NCI-H345 (cell line): Measurements from ENCODE around the gene FAM20B.
A peak's percentile ranks its signal among the peaks of the same experiment; 100 is the strongest.
"Not testable (repeated sequence)": the region's sequence is repeated elsewhere in the genome, so short reads cannot be mapped to it uniquely, and the experiment has no call there.

ENCODE experiments used
- DNase-seq: peaks from one replicate; lab custom pipeline; 2025; lab: John Stamatoyannopoulos, UW

The FAM20B gene, protein sequence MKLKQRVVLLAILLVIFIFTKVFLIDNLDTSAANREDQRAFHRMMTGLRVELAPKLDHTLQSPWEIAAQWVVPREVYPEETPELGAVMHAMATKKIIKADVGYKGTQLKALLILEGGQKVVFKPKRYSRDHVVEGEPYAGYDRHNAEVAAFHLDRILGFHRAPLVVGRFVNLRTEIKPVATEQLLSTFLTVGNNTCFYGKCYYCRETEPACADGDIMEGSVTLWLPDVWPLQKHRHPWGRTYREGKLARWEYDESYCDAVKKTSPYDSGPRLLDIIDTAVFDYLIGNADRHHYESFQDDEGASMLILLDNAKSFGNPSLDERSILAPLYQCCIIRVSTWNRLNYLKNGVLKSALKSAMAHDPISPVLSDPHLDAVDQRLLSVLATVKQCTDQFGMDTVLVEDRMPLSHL

DNA sequence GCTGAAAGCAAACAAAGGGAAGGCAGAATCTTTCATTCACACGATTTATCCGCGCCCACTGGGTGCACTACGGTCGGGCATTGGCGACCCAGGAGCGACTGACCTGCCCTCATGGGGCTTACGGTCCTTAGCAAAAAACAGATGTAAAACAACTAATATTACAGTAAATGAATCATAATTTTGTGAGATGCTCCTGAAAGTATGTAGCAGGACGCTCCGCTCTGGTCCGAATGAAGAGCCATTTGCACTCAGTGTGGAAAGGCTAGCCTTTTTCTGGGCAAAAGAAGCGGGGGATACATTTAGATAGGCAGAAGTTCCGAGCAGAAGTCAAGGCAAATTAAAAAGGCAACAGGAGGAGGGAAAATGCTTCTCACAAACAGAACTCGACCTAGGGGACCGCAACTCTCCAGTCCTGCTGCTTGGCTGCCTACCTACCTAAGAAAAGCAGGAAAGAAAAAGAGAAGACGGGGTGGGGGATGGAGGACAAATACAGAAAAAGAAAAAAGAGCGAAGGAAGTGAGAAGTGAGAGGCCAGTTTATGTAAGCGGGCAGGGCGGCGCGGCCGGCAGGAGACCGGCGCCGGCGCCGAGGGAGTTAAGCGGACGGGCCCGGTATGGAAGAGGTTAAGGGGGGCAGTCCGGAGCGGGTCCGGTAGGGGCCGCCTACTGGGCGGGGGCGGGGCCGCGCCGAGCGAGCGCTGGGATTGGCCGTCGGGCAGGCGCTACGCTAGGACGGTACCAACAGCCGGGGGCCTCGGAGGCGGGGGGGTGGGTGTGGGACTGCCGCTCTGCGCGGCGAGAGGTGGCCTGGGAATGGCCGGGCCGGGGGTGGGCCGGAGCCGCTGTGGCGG lies at the start of gene FAM20B:
Gene FAM20B (plus strand): TSS at position 770 of the 850 bp plus-strand sequence. CDS start 17,954 bp downstream, outside the sequence.
- peak; percentile 94 for DNase-seq

DNA sequence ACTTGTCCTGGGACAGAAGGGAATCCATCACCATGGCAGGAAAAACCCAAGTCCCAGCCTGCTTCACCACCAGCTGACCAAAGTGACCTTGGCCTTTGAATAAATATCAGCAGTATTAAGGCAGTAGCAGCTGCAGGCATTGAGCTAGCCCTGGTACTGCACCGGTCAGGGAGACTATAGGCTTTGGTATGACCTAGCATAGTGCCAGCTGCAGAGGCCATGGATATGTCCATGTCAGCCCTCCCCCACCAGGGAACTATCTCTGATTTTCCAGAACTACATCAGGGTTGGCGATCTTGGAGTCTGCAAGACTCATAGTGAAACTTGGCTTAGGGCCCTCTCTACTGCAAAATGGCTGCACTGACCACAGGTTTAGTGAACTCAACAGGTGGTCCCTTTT lies 49.2 kb upstream of the FAM20B start:
- DNase-seq, result no peak

DNA sequence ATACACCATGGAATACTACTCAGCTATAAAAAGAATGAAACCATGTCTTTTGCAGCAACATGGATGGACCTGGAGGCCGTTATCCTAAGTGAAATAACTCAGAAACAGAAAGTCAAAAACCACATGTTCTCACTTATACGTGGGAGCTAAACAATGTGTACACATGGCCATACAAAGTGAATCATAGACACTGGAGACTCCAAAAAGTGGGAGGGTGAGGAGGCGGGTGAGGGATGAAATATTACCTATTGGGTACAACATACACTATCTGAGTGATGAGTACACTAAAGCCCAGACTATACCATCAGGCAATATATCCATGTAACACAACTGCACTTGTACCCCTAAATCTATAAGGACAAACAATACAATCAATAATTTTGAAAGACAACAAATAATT lies 39.5 kb upstream of the FAM20B start:
- no peak for DNase-seq

DNA sequence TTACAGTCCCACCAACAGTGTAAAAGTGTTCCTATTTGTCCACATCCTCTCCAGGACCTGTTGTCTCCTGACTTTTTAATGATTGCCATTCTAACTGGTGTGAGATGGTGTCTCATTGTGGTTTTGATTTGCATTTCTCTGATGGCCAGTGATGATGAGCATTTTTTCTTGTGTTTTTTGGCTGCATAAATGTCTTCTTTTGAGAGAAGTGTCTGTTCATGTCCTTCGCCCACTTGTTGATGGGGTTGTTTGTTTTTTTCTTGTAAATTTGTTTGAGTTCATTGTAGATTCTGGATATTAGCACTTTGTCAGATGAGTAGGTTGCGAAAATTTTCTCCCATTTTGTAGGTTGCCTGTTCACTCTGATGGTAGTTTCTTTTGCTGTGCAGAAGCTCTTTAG lies 37.5 kb upstream of the FAM20B start:
- not testable (repeated sequence) for DNase-seq

DNA sequence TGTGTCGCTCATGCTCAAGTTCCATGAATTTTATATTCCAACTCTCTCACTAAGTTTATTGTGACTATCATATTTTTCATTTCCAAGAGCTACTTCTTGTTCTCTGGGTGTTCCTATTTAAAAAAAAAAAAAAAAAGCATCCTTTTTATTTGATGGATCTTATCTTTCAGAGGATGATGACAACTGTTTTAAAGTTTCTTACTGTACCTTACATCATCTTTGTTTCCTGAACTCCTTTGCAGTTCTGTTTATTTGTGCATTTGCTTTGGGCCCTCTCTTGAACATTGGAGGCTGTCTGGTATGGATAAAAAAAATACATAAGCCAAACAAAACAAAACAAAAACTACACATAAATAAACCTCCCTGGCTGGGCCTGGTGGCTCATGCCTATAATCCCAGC lies 32.1 kb upstream of the FAM20B start:
- no peak for DNase-seq

DNA sequence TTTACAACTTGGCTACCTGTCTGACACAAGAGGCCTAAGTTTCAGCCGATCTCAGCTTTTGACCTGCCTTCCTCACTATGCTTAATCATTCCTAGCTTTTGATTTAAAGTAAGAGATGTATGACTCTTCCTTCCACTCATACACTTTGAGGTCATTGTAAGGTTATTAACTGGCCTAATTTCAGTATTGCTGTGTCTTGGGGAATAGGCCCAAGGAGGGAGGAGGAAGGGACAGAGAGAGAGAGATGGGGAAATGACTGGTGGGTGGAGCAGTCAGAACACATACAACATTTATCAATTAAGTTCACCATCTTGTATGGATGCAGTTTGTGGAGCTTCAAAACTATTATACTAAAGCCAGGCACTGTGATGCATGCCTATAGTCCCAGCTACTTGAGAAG lies 28.3 kb upstream of the FAM20B start:
- no peak for DNase-seq

DNA sequence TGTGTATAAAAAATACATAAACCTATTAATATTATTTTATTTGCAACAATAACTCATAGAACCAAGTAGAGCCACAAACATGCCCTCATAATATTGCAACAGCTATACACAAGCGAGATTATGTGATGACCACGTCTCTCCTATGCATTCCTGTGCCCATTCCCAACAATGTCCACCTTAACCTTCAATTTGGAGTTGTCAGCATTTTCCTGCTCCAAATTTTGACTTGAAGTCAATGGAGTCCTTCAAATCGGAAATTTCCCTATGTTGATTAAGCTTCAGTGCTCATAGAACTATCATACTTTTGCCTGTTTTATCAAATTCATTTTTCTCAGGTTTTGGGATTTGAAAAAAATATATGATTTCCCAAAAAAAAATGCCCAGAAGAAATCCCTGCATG lies 27.4 kb upstream of the FAM20B start:
- no peak for DNase-seq

DNA sequence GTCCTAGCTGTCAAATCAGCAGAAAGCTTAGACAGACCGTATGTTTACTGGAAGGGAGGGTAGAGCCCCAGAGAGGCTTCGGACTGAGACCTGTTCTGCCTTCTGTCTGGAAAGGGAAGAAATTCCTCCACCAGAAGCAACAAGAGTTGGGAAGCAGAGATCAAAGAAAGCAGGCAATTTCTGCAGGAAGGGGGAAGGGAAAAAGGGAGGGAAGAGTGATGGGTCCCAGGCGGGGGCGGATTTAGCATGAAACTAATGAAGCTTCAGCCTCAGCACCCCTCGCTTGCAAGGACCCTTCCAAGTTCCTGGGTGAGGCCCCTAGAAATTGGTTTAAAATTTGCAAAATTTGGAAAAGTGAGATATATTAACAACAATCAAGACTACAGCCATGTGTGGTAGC lies 26.6 kb upstream of the FAM20B start:
- DNase-seq, result no peak

DNA sequence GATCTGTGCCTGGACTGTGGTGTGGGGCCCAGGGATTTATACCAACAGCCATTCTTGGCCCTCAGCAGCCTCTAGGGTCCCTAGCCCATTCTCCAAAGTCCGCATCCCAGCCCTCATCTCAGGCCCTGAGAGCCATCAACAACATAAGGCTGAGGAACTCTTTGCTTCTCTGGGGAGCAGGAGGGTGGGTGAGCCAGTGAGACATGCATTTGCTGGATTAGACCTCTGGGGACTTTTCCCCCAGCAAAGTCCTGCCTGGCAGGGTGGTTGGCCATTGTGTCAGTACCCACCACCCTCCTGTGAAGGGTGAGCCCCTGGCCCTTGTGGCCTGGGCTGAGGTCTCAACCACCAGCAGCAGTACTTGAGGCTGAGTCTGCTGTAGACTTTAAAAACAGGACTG lies 24.2 kb upstream of the FAM20B start:
- DNase-seq, result no peak

DNA sequence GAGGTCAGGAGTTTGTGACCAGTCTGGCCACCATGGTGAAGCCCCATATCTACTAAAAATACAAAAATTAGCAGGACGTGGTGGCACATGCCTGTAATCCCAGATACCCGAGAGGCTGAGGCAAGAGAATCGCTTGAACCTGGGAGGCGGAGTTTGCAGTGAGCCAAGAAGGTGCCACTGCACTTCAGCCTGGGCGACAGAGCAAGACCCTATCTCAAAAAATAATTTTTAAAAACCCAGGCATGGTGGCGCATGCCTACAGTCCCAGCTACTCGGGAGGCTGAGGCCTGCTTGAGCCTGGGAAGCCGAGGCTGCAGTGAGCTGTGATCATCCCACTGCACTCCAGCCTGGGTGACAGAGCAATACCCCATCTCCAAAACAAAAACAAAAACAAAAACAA lies 23.6 kb upstream of the FAM20B start:
- DNase-seq, result not testable (repeated sequence)

DNA sequence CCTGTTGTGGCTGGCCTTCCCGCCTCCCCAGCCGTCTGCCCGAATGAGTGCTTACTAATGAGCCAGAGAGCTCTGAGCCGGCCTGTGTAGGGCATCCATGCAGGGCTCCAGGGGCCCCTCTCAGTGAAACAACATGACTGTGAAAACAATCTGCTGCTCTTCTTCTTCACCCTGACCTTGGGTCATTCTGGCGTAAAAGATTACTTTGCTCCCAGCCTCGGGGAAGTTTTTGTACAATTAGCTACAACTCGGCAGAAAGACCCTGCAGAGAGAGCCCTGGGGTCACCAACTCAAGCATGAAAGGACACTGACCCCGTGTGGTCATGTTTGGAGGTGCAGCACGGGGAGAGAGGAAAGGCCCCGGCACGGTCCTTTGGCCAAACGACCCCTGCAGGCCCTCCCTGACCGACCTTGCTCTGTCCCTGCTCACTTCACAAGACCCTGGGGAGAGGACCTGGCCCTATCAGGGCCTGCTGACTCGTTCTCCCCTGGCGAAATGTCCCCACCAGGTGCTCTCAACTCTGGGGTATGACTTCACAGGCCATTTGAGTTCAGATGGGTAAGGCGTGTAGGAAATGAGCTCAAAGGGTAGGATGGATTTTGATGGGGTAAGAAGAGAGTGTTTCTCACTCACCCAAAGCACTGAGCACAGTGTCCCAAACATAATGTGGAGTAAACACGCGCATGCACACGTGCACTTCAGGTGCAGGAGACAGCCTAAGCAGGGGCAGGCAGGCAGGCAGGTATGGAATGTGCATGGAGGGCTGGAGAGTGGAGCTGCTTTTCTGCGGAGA lies 22.9 kb upstream of the FAM20B start:
- DNase-seq, result peak; percentile 61

DNA sequence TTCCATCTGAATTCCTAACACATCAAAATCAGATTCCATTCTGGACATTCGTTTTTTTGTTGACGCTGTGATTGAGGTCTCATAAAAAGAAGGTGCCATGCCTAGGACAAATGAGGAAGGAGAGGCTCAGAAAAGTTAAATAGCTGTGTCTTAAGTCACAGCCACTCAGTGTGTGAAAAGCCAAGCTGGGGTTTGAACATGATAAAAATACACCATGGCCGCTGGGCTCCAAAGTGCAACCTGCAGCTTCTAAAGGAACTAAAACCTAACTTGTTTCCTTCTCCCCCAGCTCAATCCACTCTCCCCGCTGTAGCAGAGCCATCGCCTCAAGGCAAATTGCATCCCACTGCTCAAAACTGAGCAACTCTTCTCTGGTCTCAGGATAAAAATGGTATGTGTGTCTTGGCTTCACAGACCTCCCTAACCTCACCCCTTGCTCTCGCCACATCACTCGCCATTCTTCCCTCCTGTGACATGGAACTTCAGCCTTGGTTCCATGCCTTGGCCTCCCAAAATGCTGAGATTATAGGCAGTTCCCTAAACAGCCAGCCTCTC lies 22.1 kb upstream of the FAM20B start:
- DNase-seq, result no peak

DNA sequence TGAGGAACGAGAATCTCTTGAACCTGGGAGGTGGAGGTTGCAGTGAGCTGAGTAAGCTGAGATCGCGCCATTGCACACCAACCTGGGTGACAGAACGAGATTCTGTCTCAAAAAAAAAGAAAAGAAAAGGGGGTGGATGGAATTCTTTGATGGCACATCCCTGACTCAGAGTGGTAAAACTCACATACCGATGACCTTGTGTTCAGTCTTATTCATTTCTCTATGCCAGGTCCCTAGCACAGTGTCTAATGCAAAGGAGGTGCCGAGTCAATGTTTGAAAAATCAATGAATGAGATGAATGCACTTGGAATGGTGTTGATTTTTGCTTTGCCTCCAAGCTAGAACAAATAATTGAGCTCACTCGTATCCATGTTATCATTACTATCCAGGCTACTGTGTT lies 18.5 kb upstream of the FAM20B start:
- DNase-seq, result no peak

DNA sequence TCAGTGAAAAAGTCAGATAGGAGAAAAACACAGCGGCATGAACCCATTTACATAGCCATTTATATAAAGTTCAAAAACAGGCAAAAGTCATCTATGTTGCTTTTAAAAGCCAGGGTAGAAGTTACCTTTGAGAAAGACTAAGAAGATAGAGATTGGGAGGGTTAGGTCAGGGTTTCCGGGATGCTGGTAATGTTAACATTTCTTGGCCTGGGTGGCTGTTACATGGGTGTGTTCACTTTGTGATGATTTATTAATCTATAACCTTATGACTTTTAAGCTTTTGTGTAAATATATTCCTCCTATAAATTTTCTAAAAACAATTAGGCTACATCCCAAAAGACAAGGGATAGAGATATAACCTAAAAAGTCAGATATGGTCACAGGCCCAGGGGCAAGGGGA lies 15.0 kb upstream of the FAM20B start:
- DNase-seq, result no peak

DNA sequence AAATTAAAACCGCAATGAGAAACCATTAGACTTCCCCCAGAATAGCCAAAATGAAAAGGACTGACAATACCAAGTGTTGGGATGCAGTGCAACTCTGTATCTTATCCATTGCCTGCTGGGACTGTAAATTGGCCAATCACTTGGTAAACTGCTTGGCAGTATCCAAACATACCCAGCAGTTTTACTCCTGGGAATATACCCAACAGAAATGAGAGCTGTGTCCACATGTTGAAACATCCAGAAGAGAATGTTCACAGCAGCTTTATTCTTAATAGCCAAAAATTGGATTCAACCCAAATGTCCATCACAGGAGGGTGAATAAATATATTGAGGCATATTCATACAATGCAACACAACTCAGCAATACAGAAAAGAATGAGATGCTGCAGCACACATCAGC lies 13.7 kb upstream of the FAM20B start:
- DNase-seq, result no peak

DNA sequence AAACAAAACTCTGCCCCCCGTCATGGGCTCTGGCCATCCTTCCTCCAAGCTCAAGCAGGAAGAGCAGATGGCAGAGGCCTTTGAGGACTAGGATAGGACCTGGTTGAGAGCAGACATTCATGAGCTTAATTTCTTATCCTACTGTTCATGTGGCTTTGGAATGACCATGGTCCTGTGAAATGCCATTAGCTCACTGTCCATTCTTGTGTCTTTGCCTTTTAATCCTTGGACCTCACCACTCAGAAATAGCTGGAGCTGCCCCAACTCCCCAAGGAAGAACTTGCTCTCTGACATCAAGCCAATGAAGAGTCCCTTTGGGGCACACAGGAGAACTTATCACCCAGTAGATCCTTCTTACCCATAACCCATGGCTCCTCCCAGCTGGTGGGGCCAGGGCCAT lies 11.6 kb upstream of the FAM20B start:
- DNase-seq, result no peak

DNA sequence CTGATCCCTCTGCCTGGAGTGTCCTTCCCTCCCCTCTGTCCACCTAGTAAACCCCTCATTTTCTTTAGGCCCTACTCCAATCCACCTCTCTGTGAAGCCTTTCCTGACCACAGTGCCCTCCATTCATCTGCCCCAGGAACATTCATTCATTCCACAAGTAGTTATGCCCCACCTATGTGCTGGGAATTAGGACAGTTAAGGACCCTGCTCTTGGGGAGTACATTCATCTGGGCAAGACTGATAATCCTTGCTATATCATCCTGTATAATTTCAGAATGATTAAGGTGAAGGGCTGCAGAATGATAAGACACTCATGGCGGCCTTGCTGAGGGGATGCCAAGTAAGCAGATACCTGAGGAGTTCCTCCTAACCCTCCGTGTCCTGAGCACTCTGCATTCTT lies 10.3 kb upstream of the FAM20B start:
- DNase-seq, result no peak

DNA sequence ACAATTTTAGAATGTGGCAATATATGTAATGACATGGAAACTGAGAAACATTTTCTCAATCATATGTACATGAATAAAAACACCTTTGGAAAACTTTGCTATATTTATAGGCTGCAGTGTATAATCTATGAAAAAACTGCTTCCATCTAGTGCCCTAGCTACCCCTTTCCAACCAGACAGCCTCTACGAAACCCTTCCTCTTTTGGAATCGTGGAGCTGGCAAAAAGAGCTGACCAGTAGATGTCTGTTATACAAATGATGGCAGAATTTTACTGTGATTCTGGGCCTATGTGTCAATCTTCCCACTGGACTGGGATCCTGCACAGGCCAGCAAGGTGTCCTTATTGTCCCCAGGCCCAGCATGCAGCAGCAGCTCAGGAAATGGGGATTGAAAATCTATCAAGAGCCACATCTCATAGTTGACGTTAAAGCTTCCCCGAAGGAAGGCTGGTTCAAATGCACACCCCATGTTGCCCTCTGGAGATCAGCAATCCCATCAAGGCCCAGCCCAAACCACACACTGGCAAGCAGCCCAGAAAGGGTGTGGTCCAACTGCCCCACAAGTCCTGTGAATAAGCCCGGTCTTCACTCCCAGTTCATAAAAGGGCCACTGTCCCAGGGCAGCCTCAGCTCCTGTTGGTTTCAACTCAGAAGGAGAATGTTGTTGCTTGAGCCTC lies 8.8 kb upstream of the FAM20B start:
- peak; percentile 73 for DNase-seq

DNA sequence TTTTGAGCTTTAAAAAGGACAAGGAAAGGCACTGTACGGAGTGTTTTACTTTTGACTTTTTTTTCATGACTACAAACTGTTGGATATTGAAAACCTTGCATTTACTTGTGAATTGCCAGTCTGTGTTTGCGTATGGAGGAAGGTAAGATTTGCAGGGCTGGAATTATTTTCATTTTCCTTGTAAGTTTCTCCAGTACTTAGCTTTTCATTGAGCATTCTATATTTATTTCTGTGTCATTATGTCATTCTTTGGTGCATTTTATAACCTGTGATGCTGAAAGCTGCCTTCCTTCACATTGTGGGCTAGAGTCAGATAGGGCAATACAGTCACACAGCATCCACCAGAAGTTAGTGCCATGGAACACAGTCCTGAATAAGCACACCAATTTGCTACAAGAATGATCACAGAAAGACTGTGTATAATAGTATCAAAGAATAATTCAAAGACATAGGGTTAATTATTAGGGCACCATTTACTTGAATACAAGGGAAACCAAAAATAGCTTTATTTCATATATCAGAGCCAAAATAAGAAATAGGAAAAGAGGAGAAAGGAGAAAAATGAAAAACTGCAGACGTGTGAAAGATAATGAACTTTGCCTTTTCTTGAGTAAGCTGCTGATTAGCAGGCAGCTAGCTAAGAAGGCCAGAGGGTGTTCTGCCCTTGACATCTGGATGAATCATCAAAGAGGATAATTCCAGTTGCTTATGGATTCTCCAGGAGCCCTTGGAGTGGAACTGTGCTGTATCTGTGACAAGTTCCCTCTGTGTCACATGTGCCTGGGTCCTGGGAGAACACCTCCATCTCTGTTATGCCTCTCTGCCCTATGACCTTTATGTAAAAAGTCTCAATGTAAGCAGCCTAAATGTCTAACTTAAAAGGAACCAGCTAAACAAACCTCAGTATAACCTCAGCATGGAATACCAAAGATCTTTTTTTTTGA lies 8.0 kb upstream of the FAM20B start:
- no peak for DNase-seq

DNA sequence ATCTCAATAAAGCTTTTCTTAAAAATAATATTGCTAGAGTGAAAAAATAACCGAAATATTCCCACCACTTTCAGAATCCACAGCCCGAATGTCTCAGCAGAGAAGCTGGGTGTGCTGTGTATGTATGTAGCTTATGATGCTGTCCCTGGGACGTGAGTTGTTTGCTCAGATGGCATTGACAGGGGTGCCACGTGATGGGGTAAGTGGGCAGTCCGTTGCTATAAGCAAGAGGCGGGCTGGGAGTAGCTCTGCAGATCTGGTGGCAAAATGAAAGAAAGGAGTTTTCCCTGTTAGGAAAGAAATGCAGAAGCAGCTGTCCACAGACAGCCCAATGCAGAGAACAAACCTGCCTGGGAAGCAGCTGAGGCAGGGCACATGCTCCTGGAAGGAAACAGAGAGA lies 3.8 kb upstream of the FAM20B start:
- DNase-seq, result peak; percentile 74
